LHCN-M2 (cell line): ENCODE data around the gene MAGEA4. TPM values are rescaled to one million over a fixed set of nuclear protein-coding genes. Genes with fewer than 3 reads are reported as not detected.
"Not testable (repeated sequence)": the region's sequence is repeated elsewhere in the genome, so short reads cannot be mapped to it uniquely, and the experiment has no call there.

Source experiments
- DNase-seq: peaks from one replicate; pipeline ENCODE4 v3.0.0-alpha.2; 2012; ENCODE audit warnings: low read depth
- polyA plus RNA-seq: library from polyadenylated mRNA; unstranded; fragments of >200 nt; gene quantifications from one replicate; pipeline ENCODE4 v1.2.1, GENCODE V29; 2012; ENCODE audit warnings: missing spikeins
- total RNA-seq: library from RNA; depleted of rRNA; stranded (reverse); fragments of >200 nt; gene quantifications from 2 replicates; pipeline ENCODE4 v1.2.3, GENCODE V29; 2014; rRNA removed

MAGEA4 gene, protein sequence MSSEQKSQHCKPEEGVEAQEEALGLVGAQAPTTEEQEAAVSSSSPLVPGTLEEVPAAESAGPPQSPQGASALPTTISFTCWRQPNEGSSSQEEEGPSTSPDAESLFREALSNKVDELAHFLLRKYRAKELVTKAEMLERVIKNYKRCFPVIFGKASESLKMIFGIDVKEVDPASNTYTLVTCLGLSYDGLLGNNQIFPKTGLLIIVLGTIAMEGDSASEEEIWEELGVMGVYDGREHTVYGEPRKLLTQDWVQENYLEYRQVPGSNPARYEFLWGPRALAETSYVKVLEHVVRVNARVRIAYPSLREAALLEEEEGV
- total RNA-seq, result not detected in 2 replicates
- not detected for polyA plus RNA-seq

DNA sequence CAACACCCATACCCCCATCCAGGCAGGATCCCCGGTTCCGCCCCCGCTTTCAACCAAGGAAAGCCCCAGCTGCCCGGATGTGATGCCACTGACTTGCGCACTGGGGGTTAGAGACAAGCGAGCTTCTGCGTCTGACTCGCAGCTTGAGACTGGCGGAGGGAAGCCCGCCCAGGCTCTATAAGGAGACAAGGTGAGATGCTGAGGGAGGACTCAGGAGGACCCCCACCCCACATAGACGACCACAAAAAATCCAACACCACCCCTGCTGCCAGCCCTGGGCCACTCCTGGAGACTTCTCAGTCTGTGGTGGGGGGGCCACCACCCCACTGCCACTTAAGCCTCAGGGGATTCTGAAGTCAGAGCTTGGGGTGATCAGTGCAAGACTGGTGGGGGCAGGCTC is at the start of gene MAGEA4:
TSS of gene MAGEA4 (plus strand) at position 110 of the 400 bp plus-strand sequence. CDS start 10,776 bp downstream, outside the sequence.
- DNase-seq, result no peak

DNA sequence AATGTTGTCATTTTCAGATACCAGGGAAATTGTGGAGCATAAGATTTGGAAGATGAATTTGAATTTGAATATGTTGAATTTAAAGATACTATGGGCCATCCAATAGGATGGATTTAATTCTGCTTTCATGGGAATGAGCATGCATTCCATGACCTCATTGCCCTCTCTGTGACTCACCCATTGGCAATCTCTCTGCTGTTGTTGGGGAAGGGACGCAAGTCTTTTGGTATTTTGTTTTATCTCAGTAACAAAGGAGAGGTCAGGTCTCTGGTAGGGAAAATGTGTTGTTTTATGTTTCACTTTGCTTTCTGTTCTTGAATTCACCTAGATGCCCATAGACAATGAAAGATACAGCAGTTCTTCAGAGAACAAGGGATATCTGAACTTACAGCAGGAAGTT is 42.1 kb upstream of the MAGEA4 start:
- peak; percentile 68 for DNase-seq

DNA sequence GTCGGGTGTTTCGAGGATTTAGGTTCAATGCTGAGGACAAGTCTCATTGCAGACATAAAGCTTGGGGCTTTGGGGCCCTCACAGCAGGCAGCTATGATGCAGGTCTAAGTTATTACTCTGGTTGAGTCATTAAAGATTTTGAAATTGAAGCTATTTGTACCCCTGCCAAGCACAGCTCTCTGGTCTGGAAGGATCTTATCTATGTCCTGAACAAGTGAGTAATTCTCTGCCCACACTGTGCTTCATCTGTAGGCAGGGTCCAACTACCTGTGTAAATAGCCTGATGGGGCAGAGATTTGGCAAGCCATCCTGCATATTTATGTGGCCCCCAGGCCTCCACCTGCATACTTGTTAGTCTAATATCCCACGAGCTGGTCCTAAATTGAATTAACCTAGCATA is 41.4 kb upstream of the MAGEA4 start:
- peak; percentile 79 for DNase-seq

DNA sequence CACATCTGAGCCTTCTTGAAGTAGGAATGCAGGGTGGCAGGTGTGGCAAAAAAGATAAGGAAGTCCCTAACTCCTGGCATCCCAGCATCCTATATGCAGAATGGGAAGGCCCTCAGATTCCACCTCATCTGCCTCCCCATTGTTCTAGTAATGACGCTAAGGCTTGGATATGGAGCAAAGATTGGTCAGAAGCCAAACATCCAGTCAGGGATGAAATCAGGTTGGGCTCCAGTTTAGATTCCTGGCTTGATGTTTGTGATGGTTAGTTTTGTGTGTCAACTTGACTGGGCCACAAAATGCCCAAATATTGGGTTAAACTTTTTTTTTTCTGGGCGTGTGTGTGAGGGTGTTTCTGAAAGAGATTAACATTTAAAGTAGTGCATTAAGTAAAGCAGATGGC is 39.6 kb upstream of the MAGEA4 start:
- no peak for DNase-seq

DNA sequence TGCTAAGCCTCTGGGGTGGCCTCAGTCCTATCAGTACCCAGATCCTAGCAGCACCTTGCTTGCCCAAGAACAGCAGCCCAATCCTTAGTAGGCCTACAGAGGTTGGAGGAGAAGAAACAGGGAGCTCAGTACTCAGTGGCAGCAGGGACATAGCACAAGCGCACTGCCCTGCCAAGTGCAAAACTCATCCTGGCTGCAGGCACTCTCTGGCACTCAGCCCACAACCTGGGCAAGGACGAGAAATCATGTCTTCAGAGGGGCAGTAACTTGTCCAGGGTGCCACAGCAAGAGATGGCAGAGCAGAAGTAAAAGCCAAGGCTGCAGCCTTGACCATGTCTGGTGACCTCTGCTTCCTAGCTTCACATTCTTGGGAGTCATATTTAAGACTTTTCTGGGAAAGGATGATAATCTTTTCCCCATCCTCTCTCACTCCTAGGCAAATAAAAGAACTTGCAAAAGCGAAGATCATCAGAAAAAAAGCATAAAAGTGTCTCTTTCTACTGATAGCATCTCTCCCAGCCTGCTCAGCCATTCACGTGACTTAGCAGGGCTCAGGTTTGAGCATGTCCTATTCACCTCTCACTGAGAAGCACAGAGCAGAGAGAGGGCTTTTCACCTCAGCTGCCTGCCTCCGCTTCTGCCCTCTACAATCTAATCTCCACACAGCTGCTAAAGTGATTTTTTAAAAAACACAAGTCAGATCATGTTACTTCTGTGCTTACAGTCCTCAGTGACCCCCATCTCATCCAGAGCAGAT is 37.2 kb upstream of the MAGEA4 start:
- no peak for DNase-seq

DNA sequence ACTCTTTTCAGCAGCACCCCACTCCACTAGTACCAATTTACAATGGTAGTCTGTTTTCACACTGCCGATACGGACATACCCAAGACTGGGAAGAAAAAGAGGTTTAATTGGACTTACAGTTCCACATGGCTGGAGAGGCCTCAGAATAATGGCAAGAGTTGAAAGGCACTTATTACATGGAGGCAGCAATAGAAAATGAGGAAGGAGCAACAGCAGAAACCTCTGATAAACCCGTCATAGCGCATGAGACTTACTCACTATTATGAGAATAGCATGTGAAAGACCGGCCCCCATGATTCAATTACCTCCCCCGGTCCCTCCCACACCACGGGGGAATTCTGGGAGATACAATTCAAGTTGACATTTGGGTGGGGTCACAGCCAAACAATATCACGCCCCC is 34.1 kb upstream of the MAGEA4 start:
- no peak for DNase-seq

DNA sequence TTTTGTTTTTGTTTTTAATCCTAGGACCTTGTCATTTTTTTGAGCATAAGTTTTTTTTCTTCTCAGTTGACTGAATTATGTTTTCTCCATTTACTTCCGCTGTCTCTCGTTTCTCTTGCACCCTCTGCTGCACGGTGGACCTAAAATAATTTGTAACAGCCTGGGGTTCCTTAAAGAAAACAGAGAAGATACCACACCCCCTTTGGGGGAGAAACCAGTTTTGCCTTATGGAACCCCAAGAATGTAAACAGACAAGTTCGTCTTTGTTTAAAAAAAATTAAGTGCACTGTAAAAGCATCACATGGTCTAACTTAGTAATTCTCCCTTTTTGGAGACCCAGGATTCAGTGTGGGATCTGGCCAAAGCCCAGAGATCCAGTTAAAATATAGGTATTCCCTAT is 32.8 kb upstream of the MAGEA4 start:
- no peak for DNase-seq

DNA sequence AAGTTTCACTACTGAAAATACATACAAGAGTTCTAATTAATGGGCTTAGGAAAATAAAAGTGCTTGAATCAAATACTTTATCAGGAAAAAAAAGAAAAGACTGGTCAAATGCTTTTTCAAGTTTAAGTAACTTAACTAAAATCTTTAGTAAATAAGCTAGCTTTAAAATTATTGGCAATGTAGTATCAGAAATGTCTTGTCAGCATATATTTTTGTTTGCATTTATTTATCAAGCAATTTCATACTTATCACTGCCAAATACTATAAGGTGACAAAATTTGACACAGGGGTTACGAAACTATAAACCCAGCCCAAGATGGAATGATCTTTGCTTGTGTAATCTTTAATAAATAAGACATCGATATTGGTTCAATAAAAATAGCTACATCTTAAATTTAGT is 31.8 kb upstream of the MAGEA4 start:
- no peak for DNase-seq

DNA sequence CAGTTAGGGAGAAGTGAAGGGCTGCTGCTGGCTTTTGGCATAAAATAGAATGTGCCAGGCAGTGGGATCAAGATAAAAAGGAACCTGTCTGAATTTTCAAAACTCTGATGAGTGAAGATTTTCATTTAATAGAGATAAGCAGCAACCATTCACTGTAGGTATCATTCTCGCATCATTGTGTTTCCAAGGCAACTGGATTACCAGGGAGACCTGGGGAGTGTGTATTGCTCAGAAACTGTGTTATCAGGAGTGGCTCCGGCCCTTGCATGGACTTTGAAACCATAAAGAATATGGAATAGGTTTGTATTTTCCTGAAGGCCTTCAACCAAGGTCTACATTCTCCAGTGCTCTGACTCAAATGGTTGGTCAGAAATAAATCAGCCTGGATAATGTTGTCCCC is 23.3 kb upstream of the MAGEA4 start:
- no peak for DNase-seq

DNA sequence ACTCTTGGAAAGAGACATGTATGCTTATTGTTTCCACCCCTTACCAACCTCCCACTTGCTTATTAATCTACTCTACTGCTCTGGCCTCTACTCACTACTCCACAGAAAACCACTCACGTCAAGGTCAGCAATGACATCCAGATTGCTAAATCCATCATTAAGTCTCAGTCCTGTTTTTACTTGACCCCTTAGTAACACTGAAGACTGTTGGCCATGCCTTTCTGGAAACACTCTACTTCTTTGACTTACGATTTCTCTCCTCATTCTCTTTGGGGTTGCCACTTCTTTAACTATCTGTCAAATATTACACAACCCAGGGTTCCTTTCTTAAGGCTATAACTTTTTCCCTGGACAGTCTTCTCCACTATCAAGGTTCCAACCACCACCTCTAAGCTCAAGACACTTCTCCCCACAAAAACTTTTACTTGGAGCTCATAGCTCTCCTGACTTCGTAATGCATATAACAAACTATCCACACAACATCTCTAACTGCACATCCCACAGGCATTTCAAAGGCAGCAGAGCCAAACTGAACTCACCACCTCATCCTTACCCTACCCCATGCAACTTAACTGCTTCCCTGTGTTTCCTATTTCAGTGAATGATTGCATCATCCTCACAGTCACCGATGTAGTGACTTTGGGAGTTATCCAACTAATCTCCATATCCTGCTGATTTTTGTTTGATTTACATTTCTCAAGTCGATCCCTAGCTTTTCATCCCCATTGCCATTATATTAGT is 15.8 kb upstream of the MAGEA4 start:
- peak; percentile 1 for DNase-seq

DNA sequence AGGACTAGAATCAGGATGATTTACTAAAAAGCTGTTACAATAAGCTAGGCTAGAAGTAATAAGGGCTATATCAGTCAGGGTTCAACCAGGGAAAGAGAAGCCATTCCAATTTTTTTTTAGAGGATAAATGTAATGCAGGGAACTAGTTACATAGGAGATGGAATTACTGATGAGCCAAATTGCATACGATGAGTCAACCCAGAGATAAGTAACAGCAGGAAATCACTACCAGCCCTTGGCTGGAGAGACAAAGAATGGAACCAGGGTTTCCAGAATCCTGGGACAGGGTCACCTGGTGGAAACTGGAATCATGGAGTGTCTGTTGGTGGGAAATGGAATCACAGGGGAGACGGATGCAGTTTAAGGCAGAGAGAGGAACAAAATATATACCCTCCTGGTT is 13.1 kb upstream of the MAGEA4 start:
- DNase-seq, result peak; percentile 1

DNA sequence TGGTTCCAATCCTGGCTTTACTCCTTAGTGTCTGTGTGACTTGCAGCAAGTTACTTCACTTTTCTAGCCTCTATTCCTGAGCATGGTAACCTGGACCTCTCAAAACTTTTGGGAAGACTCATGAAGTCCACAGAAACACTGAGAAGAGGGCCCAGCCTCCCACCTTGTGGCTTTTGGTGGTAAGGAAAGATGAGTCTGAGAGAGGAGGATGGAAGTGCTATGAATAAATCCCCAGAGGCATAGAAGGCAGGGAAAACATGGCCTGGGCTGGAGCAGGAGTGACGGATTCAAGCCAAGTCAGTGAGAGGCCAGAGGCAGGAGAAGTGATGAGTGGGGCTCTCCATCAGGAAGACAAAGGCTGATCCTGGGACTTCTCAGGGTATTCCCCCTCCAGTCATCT is 10.9 kb upstream of the MAGEA4 start:
- peak; percentile 3 for DNase-seq

DNA sequence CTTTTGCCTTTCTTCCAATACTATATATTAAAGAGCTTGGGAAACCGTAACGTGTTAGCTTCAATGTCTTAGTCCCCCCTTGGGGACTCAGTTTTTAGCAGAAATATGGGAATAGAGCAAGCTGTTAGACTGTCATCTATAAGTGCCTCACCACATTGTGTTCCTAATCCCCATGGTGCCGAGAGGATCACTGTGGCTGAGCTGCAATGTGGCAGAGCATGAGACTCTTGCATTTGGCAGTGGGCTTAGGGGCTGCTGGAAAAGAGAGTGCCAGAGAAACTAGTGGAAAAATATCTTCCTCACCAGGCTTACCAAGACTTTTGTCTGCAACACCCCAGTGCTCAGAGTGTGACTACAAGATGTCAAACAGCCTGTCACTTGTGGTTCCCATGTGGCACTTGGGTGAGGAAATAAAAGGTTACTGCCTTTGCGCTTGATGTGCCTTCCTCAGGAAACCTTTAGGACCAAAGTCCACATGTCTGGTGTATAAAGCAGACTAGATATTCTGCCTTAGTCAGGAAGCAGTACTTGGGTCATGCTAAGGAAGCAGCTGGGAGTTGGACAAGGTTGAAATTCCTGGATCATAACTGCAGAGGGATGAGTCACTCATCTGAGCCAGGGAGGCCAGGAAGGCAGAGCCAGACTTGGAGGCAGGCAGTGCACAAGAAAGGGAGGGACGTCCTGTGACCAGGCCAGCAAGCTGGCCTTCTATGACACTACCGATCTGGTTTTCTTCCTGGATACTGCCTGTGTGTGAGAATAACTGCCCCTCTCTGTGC is 9.7 kb upstream of the MAGEA4 start:
- peak; percentile 83 for DNase-seq

DNA sequence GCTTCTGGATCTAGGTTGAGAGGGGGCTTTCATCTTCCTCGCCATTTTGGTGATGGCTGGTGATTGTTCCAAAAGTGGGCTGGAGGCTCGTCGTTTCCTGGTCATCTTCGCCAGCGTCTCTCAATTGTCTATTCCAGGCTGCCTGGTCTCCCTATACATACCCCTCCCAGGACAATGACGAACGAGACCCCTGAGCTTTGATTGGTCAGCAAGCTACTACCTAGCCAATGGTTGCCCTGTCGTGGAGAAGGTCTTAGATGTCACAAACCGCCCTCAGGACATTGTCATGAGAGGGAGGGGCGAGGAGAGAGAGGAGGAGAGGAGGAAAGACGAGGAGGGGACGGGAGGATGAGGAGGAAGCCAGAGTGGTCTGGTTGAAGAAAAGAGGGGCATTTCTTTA is 7.7 kb upstream of the MAGEA4 start:
- DNase-seq, result no peak

DNA sequence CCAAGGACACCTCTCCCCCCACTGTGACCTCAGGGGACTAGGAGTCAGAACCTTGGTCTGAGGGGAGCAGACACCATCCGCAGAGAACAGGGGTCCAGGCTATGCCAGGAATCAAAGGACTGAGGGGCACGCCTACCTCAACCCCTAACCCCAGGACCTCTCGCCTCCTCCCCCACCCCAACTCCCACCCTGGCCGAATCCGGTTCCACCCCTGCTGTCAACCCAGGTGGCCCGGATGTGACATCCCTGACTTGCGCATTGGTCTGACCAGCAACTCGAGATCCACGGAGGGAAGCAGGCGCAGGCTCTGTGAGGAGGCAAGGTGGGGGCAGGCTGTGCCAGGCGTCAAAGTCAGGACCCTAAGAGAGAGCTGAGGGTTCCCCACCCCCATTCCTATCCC is 468 bp upstream of the MAGEA4 start:
- no peak for DNase-seq

DNA sequence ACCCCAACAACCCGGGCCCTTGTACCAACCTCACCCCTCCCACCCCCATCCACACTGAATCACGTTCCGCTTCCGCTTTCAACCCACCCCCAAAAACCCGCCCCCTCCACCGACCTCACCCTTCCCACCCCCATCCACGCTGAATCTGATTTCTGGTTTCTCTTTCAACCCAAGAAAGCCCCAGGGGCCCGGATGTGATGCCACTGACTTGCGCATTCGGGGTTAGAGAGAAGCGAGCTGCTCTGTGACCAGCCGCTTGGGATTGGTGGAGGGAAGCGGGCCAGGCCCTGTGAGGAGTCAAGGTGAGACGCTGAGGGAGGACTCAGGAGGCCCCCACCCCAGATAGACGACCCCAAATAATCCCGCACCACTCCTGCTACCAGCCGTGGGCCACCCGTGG is 6.0 kb downstream of the MAGEA4 start:
- DNase-seq, result not testable (repeated sequence)

DNA sequence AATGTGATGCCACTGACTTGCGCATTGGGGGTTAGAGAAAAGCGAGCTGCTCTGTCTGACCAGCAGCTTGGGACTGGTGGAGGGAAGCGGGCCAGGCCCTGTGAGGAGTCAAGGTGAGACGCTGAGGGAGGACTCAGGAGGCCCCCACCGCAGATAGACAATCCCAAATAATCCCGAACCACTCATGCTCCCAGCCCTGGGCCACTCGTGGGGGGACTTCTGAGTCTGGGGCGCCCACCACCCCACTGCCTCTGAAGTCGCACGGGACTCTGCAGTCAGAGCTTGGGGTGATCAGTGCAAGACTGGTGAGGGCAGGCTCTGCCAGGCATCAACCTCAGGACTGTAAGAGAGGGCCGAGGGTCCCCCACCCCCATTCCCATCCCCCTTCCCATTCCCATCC is 6.9 kb downstream of the MAGEA4 start:
- no peak for DNase-seq

DNA sequence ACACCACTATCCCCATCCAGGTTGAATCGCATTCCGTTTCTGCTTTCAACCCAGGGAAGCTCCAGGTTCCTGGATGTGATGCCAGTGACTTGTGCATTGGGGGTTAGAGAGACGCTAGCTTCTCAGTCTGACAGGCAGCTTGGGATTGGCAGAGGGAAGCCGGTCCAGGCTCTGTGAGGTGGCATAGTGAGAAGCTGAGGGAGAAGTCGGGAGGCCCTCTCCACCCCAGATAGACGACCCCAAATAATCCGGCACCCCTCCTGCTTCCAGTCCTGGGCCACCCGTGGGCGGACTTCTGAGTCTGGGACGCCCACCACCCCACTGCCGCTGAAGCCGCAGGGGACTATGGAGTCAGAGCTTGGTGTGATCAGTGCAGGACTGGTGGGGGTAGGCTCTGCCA is 7.4 kb downstream of the MAGEA4 start:
- no peak for DNase-seq

DNA sequence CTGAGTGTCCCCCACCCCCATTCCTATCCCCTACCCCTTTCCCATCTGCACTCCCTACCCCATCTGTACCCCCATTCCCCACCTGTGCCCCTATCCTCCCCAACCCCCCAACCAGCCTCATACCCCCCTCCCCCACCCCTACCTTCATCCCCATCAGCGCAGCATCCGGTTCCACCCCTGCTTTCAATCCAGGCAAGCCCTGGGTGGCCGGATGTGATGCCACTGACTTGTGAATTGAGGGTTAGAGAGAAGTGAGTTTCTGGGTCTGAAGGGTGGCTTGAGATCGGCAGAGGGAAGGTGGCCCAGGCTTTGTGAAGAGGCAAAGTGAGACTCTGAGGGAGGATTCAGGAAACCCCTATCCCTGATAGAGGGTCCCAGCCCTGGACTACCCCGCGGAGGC is 7.8 kb downstream of the MAGEA4 start:
- DNase-seq, result no peak

DNA sequence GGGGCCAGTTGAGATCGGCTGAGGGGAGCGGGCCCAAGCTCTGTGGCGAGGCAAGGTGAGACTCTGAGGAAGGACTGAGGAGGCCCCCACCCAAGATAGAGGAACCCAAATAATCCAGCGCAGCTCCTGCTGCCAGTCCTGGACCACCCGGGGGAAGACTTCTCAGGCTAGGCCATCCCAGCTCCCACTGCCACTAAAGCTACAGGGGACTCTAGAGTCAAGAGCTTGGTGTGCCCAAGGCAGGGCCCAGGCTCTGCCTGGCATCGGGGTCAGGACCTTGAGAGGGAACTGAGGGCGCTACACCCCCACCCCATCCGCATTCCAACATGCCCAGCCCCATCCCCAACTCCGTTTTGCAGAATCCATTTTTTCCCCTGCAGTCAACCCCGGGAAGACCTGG is 8.6 kb downstream of the MAGEA4 start:
- DNase-seq, result no peak

DNA sequence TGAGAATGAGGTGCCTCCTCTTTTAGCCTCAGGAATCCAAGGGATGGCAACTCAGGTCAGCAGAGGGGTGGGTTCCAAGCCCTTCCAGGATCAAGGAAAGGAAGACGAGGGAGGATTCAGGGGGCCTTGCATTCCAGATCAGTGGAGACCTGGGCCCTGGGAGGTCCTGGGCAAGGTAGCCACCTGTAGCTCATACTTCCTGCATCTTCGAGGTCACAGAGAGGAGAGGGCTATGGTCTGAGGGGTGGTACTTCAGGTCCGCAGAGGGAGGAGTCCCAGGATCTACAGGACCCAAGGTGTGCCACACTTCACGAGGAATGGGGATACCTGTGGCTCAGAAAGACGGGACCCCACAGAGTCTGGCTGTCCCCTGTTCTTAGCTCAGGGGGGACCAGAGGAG is 9.2 kb downstream of the MAGEA4 start:
- no peak for DNase-seq

DNA sequence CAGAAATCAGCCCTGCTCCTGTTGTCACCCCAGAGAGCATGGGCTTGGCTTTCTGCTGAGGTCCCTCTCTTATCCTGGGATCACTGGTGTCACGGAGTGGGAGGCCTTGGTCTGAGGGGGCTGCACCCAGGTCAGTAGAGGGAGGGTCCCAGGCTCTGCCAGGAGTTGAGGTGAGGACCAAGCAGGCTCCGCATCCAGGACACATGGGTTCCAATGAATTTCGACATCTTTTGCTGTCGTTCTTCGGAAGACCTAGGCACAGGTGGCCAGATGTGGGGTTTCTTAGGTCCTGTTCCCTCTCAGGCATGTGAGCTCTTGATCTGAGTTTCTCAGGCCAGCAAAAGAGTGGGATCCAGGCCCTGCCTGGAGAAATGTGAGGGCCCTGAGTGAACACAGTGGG is 10.0 kb downstream of the MAGEA4 start:
- DNase-seq, result no peak
